CD14-positive monocyte (primary cell): ENCODE measurements around the gene MRPL4. TPM values are rescaled to one million over a fixed set of nuclear protein-coding genes. Genes with fewer than 3 reads are reported as not detected.

Experiments used
- DNase-seq, 3 donors: peaks; one replicate each; pipeline ENCODE4 v3.0.0-alpha.2; 2011 to 2022
- H2AFZ ChIP-seq: 2 replicates; pipeline ENCODE4 v1.6.0; 2012; ENCODE audit warnings: mild to moderate bottlenecking, low read depth, low read length, inconsistent platforms; ENCODE audit not compliant: insufficient read depth, poor library complexity, severe bottlenecking
- H3K27ac ChIP-seq, 2 donors: 1 replicate in 1 of 2; 2 replicates in 1 of 2; pipeline ENCODE4 v1.5.1; 2012 to 2013; ENCODE audit warnings: low read length in 2 of 2, control low read depth in 1 of 2, inconsistent platforms in 1 of 2, low read depth in 1 of 2, mild to moderate bottlenecking in 1 of 2
- H3K27me3 ChIP-seq, 2 donors: one replicate each; pipeline versions ENCODE4 v1.6.0 to v1.6.1; 2011 to 2013; ENCODE audit warnings: low read length in 2 of 2; ENCODE audit not compliant: control insufficient read depth in 2 of 2, insufficient read depth in 2 of 2
- H3K36me3 ChIP-seq, 2 donors: replicated peaks in 1 of 2; 1 replicate in 1 of 2; 2 replicates in 1 of 2; pipeline versions ENCODE4 v1.5.1 to v1.6.1; 2012 to 2013; ENCODE audit warnings: low read length in 2 of 2, control low read depth in 1 of 2, inconsistent platforms in 1 of 2, mild to moderate bottlenecking in 1 of 2; ENCODE audit not compliant: insufficient read depth in 2 of 2, control insufficient read depth in 1 of 2
- H3K4me1 ChIP-seq, 2 donors: 1 replicate in 1 of 2; 2 replicates in 1 of 2; pipeline versions ENCODE4 v1.5.1 to v1.6.1; 2012 to 2013; ENCODE audit warnings: low read length in 2 of 2, control low read depth in 1 of 2, inconsistent platforms in 1 of 2, mild to moderate bottlenecking in 1 of 2, moderate library complexity in 1 of 2; ENCODE audit not compliant: insufficient read depth in 2 of 2, control insufficient read depth in 1 of 2
- H3K4me2 ChIP-seq: replicated peaks from 2 replicates; pipeline ENCODE3; 2012; ENCODE audit warnings: low read length, moderate library complexity, mild to moderate bottlenecking; ENCODE audit not compliant: poor library complexity, severe bottlenecking; ENCODE audit errors: extremely low read depth
- H3K4me3 ChIP-seq, 3 experiments: fragments of 200-600 bp in 1 of 3; sonication (generic) in 1 of 3; replicated peaks in 1 of 3; 1 replicate in 2 of 3; 2 replicates in 1 of 3; pipeline ENCODE4 v1.5.1; 2011 to 2013; ENCODE audit warnings: low read length in 3 of 3, mild to moderate bottlenecking in 3 of 3, control low read depth in 2 of 3, low read depth in 2 of 3, inconsistent platforms in 1 of 3, moderate library complexity in 1 of 3
- H3K79me2 ChIP-seq: 2 replicates; pipeline ENCODE4 v1.6.0; 2012; ENCODE audit warnings: mild to moderate bottlenecking, control low read depth, inconsistent platforms, low read length, moderate library complexity; ENCODE audit not compliant: insufficient read depth
- H3K9ac ChIP-seq: 2 replicates; pipeline ENCODE4 v1.6.0; 2017; ENCODE audit warnings: low read length, mild to moderate bottlenecking; ENCODE audit not compliant: insufficient read depth, poor library complexity, severe bottlenecking
- H3K9me3 ChIP-seq, 2 donors: replicated peaks in 1 of 2; 1 replicate in 1 of 2; 2 replicates in 1 of 2; pipeline versions ENCODE4 v1.5.1 to v1.6.1; 2012 to 2013; ENCODE audit warnings: low read length in 2 of 2, control low read depth in 1 of 2; ENCODE audit not compliant: control insufficient read depth in 1 of 2, insufficient read depth in 1 of 2
- H4K20me1 ChIP-seq: 2 replicates; pipeline ENCODE4 v1.6.0; 2012; ENCODE audit warnings: mild to moderate bottlenecking, low read length, control low read depth, moderate library complexity; ENCODE audit not compliant: insufficient read depth
- H3K27ac Mint-ChIP-seq, 7 donors: one replicate each; pipeline ENCODE4 v1.8.0; 2020; ENCODE audit warnings: mild to moderate bottlenecking in 7 of 7, mixed read lengths in 7 of 7, moderate library complexity in 6 of 7, inconsistent platforms in 2 of 7
- H3K27me3 Mint-ChIP-seq, 3 donors: one replicate each; pipeline ENCODE4 v1.8.0; 2021 to 2022; ENCODE audit warnings: low read depth in 3 of 3, mild to moderate bottlenecking in 3 of 3, mixed read lengths in 3 of 3, moderate library complexity in 3 of 3, inconsistent platforms in 1 of 3
- H3K36me3 Mint-ChIP-seq, 2 donors: one replicate each; pipeline ENCODE4 v1.8.0; 2020; ENCODE audit warnings: mixed read lengths in 2 of 2, inconsistent platforms in 1 of 2, mild to moderate bottlenecking in 1 of 2
- H3K4me1 Mint-ChIP-seq: one replicate; pipeline ENCODE4 v1.8.0; 2020; ENCODE audit warnings: mild to moderate bottlenecking, mixed read lengths
- H3K4me3 Mint-ChIP-seq, 2 donors: one replicate each; pipeline ENCODE4 v1.8.0; 2020; ENCODE audit warnings: mild to moderate bottlenecking in 2 of 2, mixed read lengths in 2 of 2, moderate library complexity in 1 of 2
- H3K9me3 Mint-ChIP-seq, 7 donors: one replicate each; pipeline ENCODE4 v1.8.0; 2020 to 2022; ENCODE audit warnings: mixed read lengths in 7 of 7, mild to moderate bottlenecking in 6 of 7, moderate library complexity in 6 of 7, inconsistent platforms in 2 of 7
- CTCF ChIP-seq: fragments of 200-600 bp; IDR thresholded peaks from one replicate; pipeline ENCODE4 v1.8.0; 2022; ENCODE audit warnings: antibody characterized with exemption, mild to moderate bottlenecking
- WGBS: methylation state at CpG from one replicate; pipeline ENCODE4 v1.1.5; 2013; ENCODE audit warnings: missing lambda C conversion rate; ENCODE audit not compliant: insufficient coverage; 5-methylcytosine and 5-hydroxymethylcytosine counted together
- intact Hi-C, 2 donors: fragments of 100-400 bp; cut with micrococcal nuclease; formaldehyde crosslinking; loops; one replicate each; pipeline versions ENCODE4 v1.15.0 to v1.15.1; 2023
- polyA plus RNA-seq, 3 donors: library from polyadenylated mRNA; depleted of rRNA in 1 of 3; unstranded in 2 of 3; stranded (reverse) in 1 of 3; fragments of 300-500 nt in 2 of 3; fragments of >200 nt in 1 of 3; fragmentation: Illumina TruSeq in 2 of 3; gene quantifications; 1 replicate in 2 of 3; 2 replicates in 1 of 3; pipeline ENCODE4 v1.2.3, GENCODE V29; 2012 to 2021

Gene MRPL4
- polyA plus RNA-seq, 3 donors = 20.4 to 40.2 (median 22.7) TPM

- peaks cover 0 to 6% of the 10 kb centered on the region in 2 donors for H3K9me3 ChIP-seq
- peaks cover 27 to 46% of the 10 kb centered on the region in 2 donors for H3K4me1 ChIP-seq
- no peaks in the 10 kb centered on the region for H3K36me3 ChIP-seq
- no peaks in the 10 kb centered on the region for H3K79me2 ChIP-seq
- Mint-ChIP-seq H3K36me3 (no peaks in the 10 kb centered on the region), H3K27ac (peak overlapping the region in 2 of 7 donors; percentile 36 to 77), H3K4me3 (peak overlapping the region; percentile 70 to 71), H3K4me1 (peaks cover 27% of the 10 kb centered on the region), H3K27me3 (peaks cover 9 to 31% (median 30%) of the 10 kb centered on the region in 3 donors), H3K9me3 (no peaks in the 10 kb centered on the region)
- no peak for DNase-seq
- H2AFZ ChIP-seq = peak overlapping the region; percentile 87
- intact Hi-C loops = no loop called here
- H3K27ac ChIP-seq = no peak overlapping the region
- no peaks in the 10 kb centered on the region for H4K20me1 ChIP-seq
- peak overlapping the region; percentile 69 to 89 (median 80) for H3K4me3 ChIP-seq
- WGBS = 81% methylated on average over 7 of the region's 8 CpGs
- H3K4me2 ChIP-seq = peak overlapping the region; percentile 88
- no peak for TF ChIP-seq CTCF
- H3K9ac ChIP-seq = peak overlapping the region; percentile 81
- peaks cover 0 to 18% of the 10 kb centered on the region in 2 donors for H3K27me3 ChIP-seq
Measured at GRCh38 chr19:10231612-10232228, 20.3 kb upstream of the MRPL4 start.

GRCh38 chr19:10233946-10234345, 18.1 kb upstream of the MRPL4 start:
- Histone ChIP-seq H3K36me3 (no peaks in the 10 kb centered on the region), H3K27me3 (peaks cover 0 to 18% of the 10 kb centered on the region in 2 donors), H3K79me2 (no peaks in the 10 kb centered on the region), H2AFZ (no peak overlapping the region), H3K27ac (no peak overlapping the region), H3K9me3 (no peaks in the 10 kb centered on the region), H4K20me1 (no peaks in the 10 kb centered on the region), H3K9ac (no peak overlapping the region), H3K4me3 (no peak overlapping the region), H3K4me1 (peaks cover 20 to 43% of the 10 kb centered on the region in 2 donors), H3K4me2 (no peak overlapping the region)
- intact Hi-C loops = no loop called here
- no peaks in the 10 kb centered on the region for H3K9me3 Mint-ChIP-seq
- 100% methylated on average over 1 of the region's 4 CpGs for WGBS
- peaks cover 22% of the 10 kb centered on the region for H3K4me1 Mint-ChIP-seq
- DNase-seq = no peak
- TF ChIP-seq CTCF = no peak
- peaks cover 9 to 31% (median 27%) of the 10 kb centered on the region in 3 donors for H3K27me3 Mint-ChIP-seq
- H3K36me3 Mint-ChIP-seq = no peaks in the 10 kb centered on the region
- no peak overlapping the region for H3K27ac Mint-ChIP-seq
- H3K4me3 Mint-ChIP-seq = no peak overlapping the region
